ENCODE measurements around the gene NTMT1. TPM values are rescaled to one million over a fixed set of nuclear protein-coding genes. Genes with fewer than 3 reads are reported as not detected.

NTMT1 gene
- total and polyA plus RNA-seq, 10 of the 15 experiments (the other 5 are each of a cell fraction or from before 2014, with no cell fraction given) = 12.8 to 85.4 (median 39.3) TPM

DNA sequence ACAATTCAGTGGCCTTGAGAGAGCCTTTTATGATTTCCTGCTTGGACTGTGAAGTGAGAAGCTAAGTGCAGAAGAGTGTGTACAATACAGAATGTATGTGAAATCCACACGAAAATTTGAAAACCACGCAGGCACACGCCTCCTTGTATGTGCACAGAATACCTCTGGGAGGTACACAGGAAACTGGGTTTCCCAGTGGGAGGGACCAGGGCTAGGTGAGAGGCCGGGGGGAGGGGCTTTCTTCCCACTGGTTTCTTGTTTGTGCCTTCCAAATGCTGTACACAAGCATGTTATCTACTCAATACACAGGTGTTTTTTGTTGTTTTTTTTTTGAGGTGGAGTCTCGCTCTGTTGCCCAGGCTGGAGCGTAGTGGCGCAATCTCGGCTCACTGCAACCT is 21.2 kb upstream of the NTMT1 start:
- H4K20me1 ChIP-seq (ENCODE audit: control insufficient read depth, insufficient read depth) = no peaks in the 10 kb centered on the region
- peaks cover 11% of the 10 kb centered on the region for H3K4me1 ChIP-seq (ENCODE audit: control insufficient read depth, insufficient read depth, low read length)
- BruUV-seq (replicated peaks) = no TSS peak
- RAD21 ChIA-PET (ENCODE audit: unreplicated experiment) = interaction anchor here (1.0 to 4.4 kb wide), 5 partner anchors 145 to 473 kb away, joined by 3 to 22 read pairs (median 4); no protein-coding TSS in a partner anchor
- in situ Hi-C loops (cut with MboI) (no loop called here), intact Hi-C loops (cut with micrococcal nuclease; ENCODE audit: unreplicated experiment) (loop anchor here (10.0 kb wide), 1 partner anchor 120 kb away; no protein-coding TSS in a partner anchor)
- H3K27ac ChIP-seq (ENCODE audit: control insufficient read depth, insufficient read depth) = no peak overlapping the region
- H3K79me2 ChIP-seq (ENCODE audit: control insufficient read depth, insufficient read depth, low read length) = no peaks in the 10 kb centered on the region
- ATAC-seq (no peak), DNase-seq (ENCODE audit: low read depth, low spot score) (no peak), FAIRE-seq (no peak)
- 14% methylated on average over 8 of the region's 8 CpGs for WGBS (ENCODE audit: insufficient coverage, insufficient replicate concordance, low lambda C conversion rate, missing lambda C conversion rate)
- no peak overlapping the region for H3K4me3 ChIP-seq
- SMC1A ChIA-PET (ENCODE audit: uncharacterized antibody, unreplicated experiment) = interaction anchor here (1.5 to 2.5 kb wide), 5 partner anchors 20 to 466 kb away, joined by 3 to 9 read pairs (median 5); no protein-coding TSS in a partner anchor
- no peak overlapping the region for H3K9ac ChIP-seq (ENCODE audit: control insufficient read depth, insufficient read depth, low read length)
- CTCF ChIA-PET = interaction anchor here (1.2 to 4.9 kb wide), 6 partner anchors 8 to 466 kb away, joined by 4 to 34 read pairs (median 9); partner anchors contain the start of gene IER5L
- POLR2A ChIA-PET = interaction anchor here (0.8 to 1.5 kb wide), 3 partner anchors 25 to 479 kb away, joined by 3 to 4 read pairs (median 3); no protein-coding TSS in a partner anchor
- H3K9me3 ChIP-seq (replicated peaks; ENCODE audit: control insufficient read depth, insufficient read depth, low read length) = no peaks in the 10 kb centered on the region
- TF ChIP-seq MEF2B (IDR thresholded peaks at IDR 0.05; ENCODE audit: partially characterized antibody, poor library complexity, severe bottlenecking) (peak; percentile 33), ZNF207 (IDR thresholded peaks at IDR 0.05; ENCODE audit: borderline replicate concordance) (no peak)
- H3K4me2 ChIP-seq (ENCODE audit: control insufficient read depth, insufficient read depth) = no peak overlapping the region
- H3K27me3 ChIP-seq (replicated peaks in 1 of 2; ENCODE audit: control insufficient read depth in 2 of 2, insufficient read depth in 2 of 2, low read length in 1 of 2) = no peaks in the 10 kb centered on the region
- H2AFZ ChIP-seq (ENCODE audit: control insufficient read depth, low read depth, low read length) = no peak overlapping the region
- no peaks in the 10 kb centered on the region for H3K36me3 ChIP-seq (ENCODE audit: control insufficient read depth in 2 of 2, insufficient read depth in 2 of 2, low read length in 1 of 2)

DNA sequence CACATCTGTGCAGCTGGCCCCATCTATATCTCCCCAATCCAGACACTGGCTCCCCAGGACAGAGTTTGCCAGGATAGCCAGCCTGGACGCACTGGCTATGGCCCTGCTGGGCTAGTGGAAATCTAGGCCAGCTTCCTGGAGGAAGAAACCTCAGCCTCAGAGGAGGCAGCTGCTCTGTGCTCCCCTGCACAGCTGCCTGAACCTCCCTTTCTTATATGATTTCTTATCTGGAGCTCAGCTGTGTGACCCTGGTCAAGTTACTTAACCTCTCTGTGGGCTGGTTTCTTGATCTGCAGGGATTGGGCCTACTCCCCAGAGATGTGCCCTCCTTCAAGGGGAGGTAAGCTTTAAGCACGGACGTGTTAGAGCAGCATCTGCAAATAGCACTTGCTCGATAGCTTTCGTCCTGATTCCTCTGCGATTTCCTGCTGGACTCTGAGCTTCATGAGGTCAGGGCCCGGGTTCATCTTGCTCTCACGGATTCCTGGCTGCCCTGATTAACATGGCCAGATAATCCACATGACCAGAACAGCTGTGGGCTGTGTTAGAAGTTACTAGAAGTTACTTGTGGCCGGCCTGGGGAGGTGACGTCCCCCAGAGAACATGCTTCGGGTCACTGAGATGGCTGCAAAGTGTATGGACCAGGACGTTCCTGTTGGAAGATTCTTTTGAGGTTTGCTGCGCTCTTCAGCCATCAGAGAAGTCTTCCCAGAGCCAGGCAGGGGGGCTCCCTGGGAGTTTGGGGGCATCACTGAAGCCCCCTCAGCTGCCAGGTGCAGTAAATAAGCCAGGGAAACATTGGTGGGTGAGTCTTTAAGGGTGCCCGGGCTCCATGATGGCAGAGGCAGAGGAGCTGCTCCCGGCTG is 19.6 kb upstream of the NTMT1 start:
- Histone ChIP-seq H3K4me1 (ENCODE audit: control insufficient read depth, insufficient read depth, low read length) (peaks cover 19% of the 10 kb centered on the region), H3K27ac (ENCODE audit: control insufficient read depth, insufficient read depth) (no peak overlapping the region), H3K4me2 (ENCODE audit: control insufficient read depth, insufficient read depth) (no peak overlapping the region), H3K27me3 (replicated peaks in 1 of 2; ENCODE audit: control insufficient read depth in 2 of 2, insufficient read depth in 2 of 2, low read length in 1 of 2) (no peaks in the 10 kb centered on the region), H3K9ac (ENCODE audit: control insufficient read depth, insufficient read depth, low read length) (no peak overlapping the region), H3K79me2 (ENCODE audit: control insufficient read depth, insufficient read depth, low read length) (no peaks in the 10 kb centered on the region), H4K20me1 (ENCODE audit: control insufficient read depth, insufficient read depth) (no peaks in the 10 kb centered on the region), H3K36me3 (ENCODE audit: control insufficient read depth in 2 of 2, insufficient read depth in 2 of 2, low read length in 1 of 2) (no peaks in the 10 kb centered on the region), H3K4me3 (no peak overlapping the region), H2AFZ (ENCODE audit: control insufficient read depth, low read depth, low read length) (no peak overlapping the region), H3K9me3 (replicated peaks; ENCODE audit: control insufficient read depth, insufficient read depth, low read length) (no peaks in the 10 kb centered on the region)
- ChIA-PET SMC1A (ENCODE audit: uncharacterized antibody, unreplicated experiment) (interaction anchor here (0.6 to 2.5 kb wide), 12 partner anchors 10 to 475 kb away, joined by 3 to 9 read pairs (median 4); no protein-coding TSS in a partner anchor), POLR2A (interaction anchor here (0.8 to 1.5 kb wide), 5 partner anchors 10 to 466 kb away, joined by 3 to 6 read pairs (median 3); no protein-coding TSS in a partner anchor), CTCF (interaction anchor here (0.9 to 4.9 kb wide), 8 partner anchors 10 to 475 kb away, joined by 3 to 34 read pairs (median 11); no protein-coding TSS in a partner anchor), RAD21 (ENCODE audit: unreplicated experiment) (interaction anchor here (0.7 to 4.4 kb wide), 6 partner anchors 18 to 477 kb away, joined by 3 to 22 read pairs (median 4); no protein-coding TSS in a partner anchor)
- DNase-seq (ENCODE audit: low read depth, low spot score) = no peak
- no peak for FAIRE-seq
- in situ Hi-C loops (cut with MboI) = no loop called here
- no peak for ATAC-seq
- 70% methylated on average over 15 of the region's 15 CpGs for WGBS (ENCODE audit: insufficient coverage, insufficient replicate concordance, low lambda C conversion rate, missing lambda C conversion rate)
- BruUV-seq (replicated peaks) = no TSS peak
- TF ChIP-seq IKZF2 (IDR thresholded peaks at IDR 0.05) (no peak), SMARCA5 (IDR thresholded peaks at IDR 0.05) (0 out of 2 replicates have a peak, but pooled peaks have one; percentile 35), SP1 (IDR thresholded peaks at IDR 0.05; ENCODE audit: low read depth, low read length) (no peak)
- TF ChIP-seq, protein P1, sequence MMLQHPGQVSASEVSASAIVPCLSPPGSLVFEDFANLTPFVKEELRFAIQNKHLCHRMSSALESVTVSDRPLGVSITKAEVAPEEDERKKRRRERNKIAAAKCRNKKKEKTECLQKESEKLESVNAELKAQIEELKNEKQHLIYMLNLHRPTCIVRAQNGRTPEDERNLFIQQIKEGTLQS (IDR thresholded peaks at IDR 0.05; ENCODE audit: borderline replicate concordance, extremely low read depth, low read depth, low read length) = no peak
- intact Hi-C loops (cut with micrococcal nuclease; ENCODE audit: unreplicated experiment) = loop anchor here (10.0 kb wide), 1 partner anchor 122 kb away; no protein-coding TSS in a partner anchor

All from GM12878 (cell line).